Keratinocyte (primary cell): ENCODE results near the gene GNAT2. TPM values are rescaled to one million over a fixed set of nuclear protein-coding genes. Genes with fewer than 3 reads are reported as not detected.

ENCODE experiments used
- DNase-seq: peaks from one replicate; pipeline ENCODE4 v3.0.0-alpha.2; 2011; ENCODE audit warnings: low read depth, missing footprints, low spot score
- FAIRE-seq: peaks from 2 replicates; lab custom pipeline; 2011; peaks lifted over from hg19 to GRCh38; lab: Jason Lieb, UNC
- H2AFZ ChIP-seq: 2 replicates; pipeline ENCODE4 v1.6.0; 2012; ENCODE audit warnings: low read length, control low read depth, inconsistent platforms; ENCODE audit not compliant: control insufficient read depth
- H3K27ac ChIP-seq: 2 replicates; pipeline ENCODE4 v1.5.1; 2011; ENCODE audit warnings: low read length; ENCODE audit not compliant: control insufficient read depth, insufficient read depth
- H3K27me3 ChIP-seq: 3 replicates; pipeline ENCODE4 v1.6.0; 2011; ENCODE audit warnings: low read length; ENCODE audit not compliant: control insufficient read depth, insufficient read depth; ENCODE audit errors: extremely low read depth
- H3K36me3 ChIP-seq, 2 experiments: 2 replicates in 1 of 2; 3 replicates in 1 of 2; pipeline ENCODE4 v1.5.1; 2011; ENCODE audit warnings: low read length in 2 of 2, mild to moderate bottlenecking in 1 of 2; ENCODE audit not compliant: control insufficient read depth in 2 of 2, insufficient read depth in 2 of 2; ENCODE audit errors: extremely low read depth in 1 of 2
- H3K4me1 ChIP-seq: 3 replicates; pipeline ENCODE4 v1.5.1; 2011; ENCODE audit warnings: low read length; ENCODE audit not compliant: control insufficient read depth, insufficient read depth; ENCODE audit errors: extremely low read depth
- H3K4me2 ChIP-seq: 3 replicates; pipeline ENCODE4 v1.6.0; 2011; ENCODE audit warnings: low read depth, low read length; ENCODE audit not compliant: control insufficient read depth, insufficient read depth; ENCODE audit errors: extremely low read depth
- H3K4me3 ChIP-seq, 3 experiments: fragments of 200-600 bp in 1 of 3; sonication (generic) in 1 of 3; 2 replicates in 2 of 3; 3 replicates in 1 of 3; pipeline ENCODE4 v1.5.1; 2011 to 2016; ENCODE audit warnings: low read length in 3 of 3, mild to moderate bottlenecking in 3 of 3, control low read depth in 2 of 3, inconsistent platforms in 1 of 3, low read depth in 1 of 3, mixed read lengths in 1 of 3, mixed run types in 1 of 3, moderate library complexity in 1 of 3; ENCODE audit not compliant: control insufficient read depth in 2 of 3, insufficient read depth in 2 of 3; ENCODE audit errors: extremely low read depth in 1 of 3
- H3K79me2 ChIP-seq: 2 replicates; pipeline ENCODE4 v1.6.0; 2012; ENCODE audit warnings: low read length; ENCODE audit not compliant: control insufficient read depth, insufficient read depth
- H3K9ac ChIP-seq: 3 replicates; pipeline ENCODE4 v1.6.0; 2011; ENCODE audit warnings: low read length; ENCODE audit not compliant: control insufficient read depth, insufficient read depth; ENCODE audit errors: extremely low read depth
- H3K9me1 ChIP-seq: 3 replicates; pipeline ENCODE4 v1.6.0; 2011; ENCODE audit warnings: low read length; ENCODE audit not compliant: control insufficient read depth, insufficient read depth; ENCODE audit errors: extremely low read depth
- H3K9me3 ChIP-seq: 2 replicates; pipeline ENCODE4 v1.5.1; 2012; ENCODE audit warnings: low read depth, low read length; ENCODE audit not compliant: control insufficient read depth
- H4K20me1 ChIP-seq: 3 replicates; pipeline ENCODE4 v1.6.0; 2011; ENCODE audit warnings: low read length; ENCODE audit not compliant: control insufficient read depth, insufficient read depth; ENCODE audit errors: extremely low read depth
- CTCF ChIP-seq, 3 experiments: IDR thresholded peaks in 1 of 3; conservative IDR thresholded peaks in 1 of 3; optimal IDR thresholded peaks in 1 of 3; 2 replicates in 2 of 3; 3 replicates in 1 of 3; pipeline versions ENCODE3 to v1.5.1; 2011; ENCODE audit warnings: low read length in 3 of 3, mild to moderate bottlenecking in 3 of 3, moderate library complexity in 2 of 3, control low read depth in 1 of 3, inconsistent platforms in 1 of 3; ENCODE audit not compliant: insufficient read depth in 2 of 3; ENCODE audit errors: extremely low read depth in 1 of 3
- EZH2 ChIP-seq: IDR thresholded peaks from one replicate; pipeline ENCODE4 v1.6.1; 2012; ENCODE audit warnings: inconsistent platforms, mild to moderate bottlenecking, low read length, moderate library complexity
- dilution Hi-C: fragments of 300-500 bp; cut with MboI; formaldehyde crosslinking; loops from one replicate; pipeline ENCODE4 v1.7.0; 2020; ENCODE audit warnings: low sequenced_read_pairs; ENCODE audit not compliant: extremely low pct_ligation_motif_present
- polyA plus RNA-seq, 5 experiments: library from polyadenylated mRNA; depleted of rRNA in 3 of 5; stranded (reverse) in 3 of 5; stranded (forward) in 1 of 5; unstranded in 1 of 5; fragments of >200 nt; gene quantifications; 1 replicate in 1 of 5; 2 replicates in 3 of 5; 3 replicates in 1 of 5; pipeline versions ENCODE4 v1.2.1 to v1.2.3, GENCODE V29; 2011 to 2012; ENCODE audit warnings: missing spikeins in 2 of 5, low read depth in 1 of 5, low replicate concordance in 1 of 5

Gene GNAT2
- polyA plus RNA-seq, 1 donor (not counting 4 experiments of a cell fraction or from before 2014, with no cell fraction given), result 0.17 TPM

- FAIRE-seq, result no peak
- peak overlapping the region; percentile 85 for H2AFZ ChIP-seq
- H3K4me3 ChIP-seq, result peak overlapping the region in 2 of 3 experiments; percentile 89 to 95
- H4K20me1 ChIP-seq, result no peaks in the 10 kb centered on the region
- H3K4me1 ChIP-seq, result peaks cover 26% of the 10 kb centered on the region
- peak overlapping the region; percentile 90 for H3K9ac ChIP-seq
- dilution Hi-C loops, result no loop called here
- no peaks in the 10 kb centered on the region for H3K36me3 ChIP-seq
- no peaks in the 10 kb centered on the region for H3K27me3 ChIP-seq
- no peaks in the 10 kb centered on the region for H3K9me3 ChIP-seq
- H3K9me1 ChIP-seq, result no peaks in the 10 kb centered on the region
- no peak for DNase-seq
- no peak for TF ChIP-seq CTCF (optimal IDR thresholded peaks at IDR 0.05 in 1 of 3, IDR thresholded peaks at IDR 0.05 in 1 of 3, conservative IDR thresholded peaks at IDR 0.05 in 1 of 3; ENCODE audit: extremely low read depth in 1 of 3, insufficient read depth in 2 of 3, low read length in 3 of 3)
- peak overlapping the region; percentile 87 for H3K27ac ChIP-seq
- H3K4me2 ChIP-seq, result peak overlapping the region; percentile 99
- peaks cover 39% of the 10 kb centered on the region for H3K79me2 ChIP-seq
Measured at GRCh38 chr1:109618661-109619575, 498 bp downstream of the GNAT2 start.

GRCh38 chr1:109617291-109617801, 2.1 kb downstream of the GNAT2 start:
- no peak overlapping the region for H3K4me3 ChIP-seq
- no peaks in the 10 kb centered on the region for H3K9me1 ChIP-seq
- peaks cover 24% of the 10 kb centered on the region for H3K79me2 ChIP-seq
- no peak overlapping the region for H3K9ac ChIP-seq
- DNase-seq (no peak), FAIRE-seq (no peak)
- H3K9me3 ChIP-seq, result no peaks in the 10 kb centered on the region
- no peak overlapping the region for H2AFZ ChIP-seq
- no peaks in the 10 kb centered on the region for H3K36me3 ChIP-seq
- peaks cover 30% of the 10 kb centered on the region for H3K4me1 ChIP-seq
- TF ChIP-seq CTCF (optimal IDR thresholded peaks at IDR 0.05 in 1 of 3, IDR thresholded peaks at IDR 0.05 in 1 of 3, conservative IDR thresholded peaks at IDR 0.05 in 1 of 3; ENCODE audit: extremely low read depth in 1 of 3, insufficient read depth in 2 of 3, low read length in 3 of 3), result peak in 1 of 3 experiments; percentile 49
- no peak for TF ChIP-seq EZH2
- dilution Hi-C loops, result no loop called here
- H3K27me3 ChIP-seq, result no peaks in the 10 kb centered on the region
- no peaks in the 10 kb centered on the region for H4K20me1 ChIP-seq
- no peak overlapping the region for H3K27ac ChIP-seq
- no peak overlapping the region for H3K4me2 ChIP-seq
